ENCODE results near the gene UST.

UST gene

GRCh38 chr6:148793721-148794120 lies 46.9 kb downstream of the UST start:
- Histone ChIP-seq H3K27ac (no peak overlapping the region), H3K4me2 (no peak overlapping the region), H4K20me1 (ENCODE audit: insufficient read depth) (no peaks in the 10 kb centered on the region), H2AFZ (ENCODE audit: low read depth) (no peak overlapping the region), H3K4me3 (IDR thresholded peaks at IDR 0.05; ENCODE audit: insufficient read depth, low read depth, low read length) (no peak overlapping the region), H3K27me3 (ENCODE audit: insufficient read depth, low read depth) (no peaks in the 10 kb centered on the region), H3K9ac (no peak overlapping the region), H3K4me1 (ENCODE audit: low read depth, poor library complexity, severe bottlenecking) (no peaks in the 10 kb centered on the region), H3K79me2 (ENCODE audit: insufficient read depth, low read depth) (no peaks in the 10 kb centered on the region), H3K36me3 (ENCODE audit: insufficient read depth) (no peaks in the 10 kb centered on the region)
- TF ChIP-seq, protein P1, sequence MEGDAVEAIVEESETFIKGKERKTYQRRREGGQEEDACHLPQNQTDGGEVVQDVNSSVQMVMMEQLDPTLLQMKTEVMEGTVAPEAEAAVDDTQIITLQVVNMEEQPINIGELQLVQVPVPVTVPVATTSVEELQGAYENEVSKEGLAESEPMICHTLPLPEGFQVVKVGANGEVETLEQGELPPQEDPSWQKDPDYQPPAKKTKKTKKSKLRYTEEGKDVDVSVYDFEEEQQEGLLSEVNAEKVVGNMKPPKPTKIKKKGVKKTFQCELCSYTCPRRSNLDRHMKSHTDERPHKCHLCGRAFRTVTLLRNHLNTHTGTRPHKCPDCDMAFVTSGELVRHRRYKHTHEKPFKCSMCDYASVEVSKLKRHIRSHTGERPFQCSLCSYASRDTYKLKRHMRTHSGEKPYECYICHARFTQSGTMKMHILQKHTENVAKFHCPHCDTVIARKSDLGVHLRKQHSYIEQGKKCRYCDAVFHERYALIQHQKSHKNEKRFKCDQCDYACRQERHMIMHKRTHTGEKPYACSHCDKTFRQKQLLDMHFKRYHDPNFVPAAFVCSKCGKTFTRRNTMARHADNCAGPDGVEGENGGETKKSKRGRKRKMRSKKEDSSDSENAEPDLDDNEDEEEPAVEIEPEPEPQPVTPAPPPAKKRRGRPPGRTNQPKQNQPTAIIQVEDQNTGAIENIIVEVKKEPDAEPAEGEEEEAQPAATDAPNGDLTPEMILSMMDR (conservative IDR thresholded peaks at IDR 0.05; ENCODE audit: low read depth, low read length), result no peak

DNA sequence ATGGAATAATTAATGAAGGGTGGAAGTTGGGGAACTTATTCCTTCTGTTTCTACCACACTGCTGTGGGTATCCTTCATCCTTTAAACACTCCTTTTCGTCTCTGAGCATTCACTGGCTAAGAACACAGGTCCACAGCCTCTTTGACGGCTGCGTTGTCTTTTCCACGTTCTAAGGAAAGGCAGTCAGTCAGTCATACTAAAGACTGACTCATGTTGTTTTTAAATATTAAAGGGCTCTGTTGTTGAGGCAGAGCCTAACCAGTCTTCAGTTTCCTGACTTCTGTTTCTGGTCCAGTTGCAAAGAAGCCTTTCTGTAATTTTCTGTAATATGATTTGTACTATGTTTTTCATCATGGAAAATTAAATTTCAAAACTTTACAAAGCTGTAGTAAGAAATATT lies 48.0 kb downstream of the UST start:
- Histone ChIP-seq H3K4me2 (no peak overlapping the region), H3K4me1 (ENCODE audit: low read depth, poor library complexity, severe bottlenecking) (no peaks in the 10 kb centered on the region), H3K36me3 (ENCODE audit: insufficient read depth) (no peaks in the 10 kb centered on the region), H2AFZ (ENCODE audit: low read depth) (no peak overlapping the region), H3K27ac (no peak overlapping the region), H3K27me3 (ENCODE audit: insufficient read depth, low read depth) (no peaks in the 10 kb centered on the region), H3K4me3 (IDR thresholded peaks at IDR 0.05; ENCODE audit: insufficient read depth, low read depth, low read length) (no peak overlapping the region), H4K20me1 (ENCODE audit: insufficient read depth) (no peaks in the 10 kb centered on the region), H3K79me2 (ENCODE audit: insufficient read depth, low read depth) (no peaks in the 10 kb centered on the region), H3K9ac (no peak overlapping the region)
- TF ChIP-seq, protein P1 (conservative IDR thresholded peaks at IDR 0.05; ENCODE audit: low read depth, low read length), result no peak

DNA sequence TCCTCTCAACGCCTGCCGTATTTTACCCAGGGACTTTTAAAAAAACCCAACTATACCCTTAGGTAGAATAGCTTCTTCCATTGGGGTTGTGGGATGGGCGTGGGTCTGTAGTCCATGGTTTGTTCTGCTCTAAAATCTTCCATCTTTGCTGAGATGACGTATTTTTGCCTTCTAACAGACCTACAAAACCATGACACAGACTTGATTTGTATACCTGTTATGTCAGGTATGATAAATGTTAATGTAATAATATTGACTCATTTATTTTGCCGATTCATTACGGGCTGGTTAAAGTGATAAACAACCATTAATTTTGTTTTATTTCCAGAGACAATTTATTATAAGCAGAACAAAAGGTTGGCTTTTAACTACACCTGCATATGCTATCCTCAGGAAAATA lies 48.7 kb downstream of the UST start:
- Histone ChIP-seq H2AFZ (ENCODE audit: low read depth) (no peak overlapping the region), H3K9ac (no peak overlapping the region), H3K4me2 (no peak overlapping the region), H3K36me3 (ENCODE audit: insufficient read depth) (no peaks in the 10 kb centered on the region), H3K27ac (no peak overlapping the region), H3K27me3 (ENCODE audit: insufficient read depth, low read depth) (no peaks in the 10 kb centered on the region), H3K79me2 (ENCODE audit: insufficient read depth, low read depth) (no peaks in the 10 kb centered on the region), H3K4me3 (IDR thresholded peaks at IDR 0.05; ENCODE audit: insufficient read depth, low read depth, low read length) (no peak overlapping the region), H3K4me1 (ENCODE audit: low read depth, poor library complexity, severe bottlenecking) (no peaks in the 10 kb centered on the region), H4K20me1 (ENCODE audit: insufficient read depth) (no peaks in the 10 kb centered on the region)
- TF ChIP-seq, protein P1 (conservative IDR thresholded peaks at IDR 0.05; ENCODE audit: low read depth, low read length), result no peak

- TF ChIP-seq, protein P1 (conservative IDR thresholded peaks at IDR 0.05; ENCODE audit: low read depth, low read length), result no peak
- Histone ChIP-seq H3K9ac (no peak overlapping the region), H3K27me3 (ENCODE audit: insufficient read depth, low read depth) (no peaks in the 10 kb centered on the region), H2AFZ (ENCODE audit: low read depth) (no peak overlapping the region), H3K4me3 (IDR thresholded peaks at IDR 0.05; ENCODE audit: insufficient read depth, low read depth, low read length) (no peak overlapping the region), H3K27ac (no peak overlapping the region), H4K20me1 (ENCODE audit: insufficient read depth) (no peaks in the 10 kb centered on the region), H3K79me2 (ENCODE audit: insufficient read depth, low read depth) (no peaks in the 10 kb centered on the region), H3K4me1 (ENCODE audit: low read depth, poor library complexity, severe bottlenecking) (no peaks in the 10 kb centered on the region), H3K36me3 (ENCODE audit: insufficient read depth) (no peaks in the 10 kb centered on the region), H3K4me2 (no peak overlapping the region)
Observed at GRCh38 chr6:148799647-148800046, 52.8 kb downstream of the UST start.

Measured in KMS-11 (cell line).